Parathyroid adenoma (tissue), 2 donors: Measurements from ENCODE around the gene CEBPG.

ENCODE experiments used
- H2AFZ ChIP-seq: fragments of 300-600 bp; sonication (generic); one replicate; pipeline ENCODE4 v1.7.0; 2017; ENCODE audit warnings: antibody characterized with exemption, mild to moderate bottlenecking
- H3K27ac ChIP-seq: fragments of 300-600 bp; sonication (generic); one replicate; pipeline ENCODE4 v1.7.0; 2017
- H3K27me3 ChIP-seq: fragments of 300-600 bp; sonication (generic); one replicate; pipeline ENCODE4 v1.7.0; 2017; ENCODE audit warnings: low read length; ENCODE audit not compliant: control insufficient read depth, insufficient read depth
- H3K36me3 ChIP-seq: fragments of 300-600 bp; sonication (generic); one replicate; pipeline ENCODE4 v1.7.0; 2017; ENCODE audit warnings: low read length; ENCODE audit not compliant: control insufficient read depth, insufficient read depth
- H3K4me1 ChIP-seq: fragments of 300-600 bp; sonication (generic); one replicate; pipeline ENCODE4 v1.7.0; 2017; ENCODE audit warnings: control low read depth
- H3K4me2 ChIP-seq: fragments of 300-600 bp; sonication (generic); one replicate; pipeline ENCODE4 v1.7.0; 2017; ENCODE audit warnings: low read length
- H3K4me3 ChIP-seq: fragments of 300-600 bp; sonication (generic); one replicate; pipeline ENCODE4 v1.7.0; 2017; ENCODE audit warnings: low read depth, low read length
- H3K79me2 ChIP-seq: fragments of 300-600 bp; sonication (generic); one replicate; pipeline ENCODE4 v1.7.0; 2017; ENCODE audit warnings: control low read depth
- H3K9ac ChIP-seq: fragments of 300-600 bp; sonication (generic); one replicate; pipeline ENCODE4 v1.7.0; 2017; ENCODE audit warnings: mild to moderate bottlenecking
- H3K9me3 ChIP-seq: fragments of 300-600 bp; sonication (generic); one replicate; pipeline ENCODE4 v1.7.0; 2017; ENCODE audit warnings: low read length; ENCODE audit not compliant: control insufficient read depth
- TF ChIP-seq, protein P1 (sequence below): fragments of 300-600 bp; sonication (generic); IDR thresholded peaks from one replicate; pipeline ENCODE4 v1.7.0; 2017; ENCODE audit warnings: antibody characterized with exemption, mild to moderate bottlenecking
- donor health status: primary hyperparathyroidism.

The CEBPG gene

GRCh38 chr19:33407716-33408115 lies 34.2 kb downstream of the CEBPG start:
- H3K79me2 ChIP-seq = no peaks in the 10 kb centered on the region
- no peaks in the 10 kb centered on the region for H3K4me1 ChIP-seq
- H3K4me3 ChIP-seq = no peak overlapping the region
- TF ChIP-seq, protein P1, sequence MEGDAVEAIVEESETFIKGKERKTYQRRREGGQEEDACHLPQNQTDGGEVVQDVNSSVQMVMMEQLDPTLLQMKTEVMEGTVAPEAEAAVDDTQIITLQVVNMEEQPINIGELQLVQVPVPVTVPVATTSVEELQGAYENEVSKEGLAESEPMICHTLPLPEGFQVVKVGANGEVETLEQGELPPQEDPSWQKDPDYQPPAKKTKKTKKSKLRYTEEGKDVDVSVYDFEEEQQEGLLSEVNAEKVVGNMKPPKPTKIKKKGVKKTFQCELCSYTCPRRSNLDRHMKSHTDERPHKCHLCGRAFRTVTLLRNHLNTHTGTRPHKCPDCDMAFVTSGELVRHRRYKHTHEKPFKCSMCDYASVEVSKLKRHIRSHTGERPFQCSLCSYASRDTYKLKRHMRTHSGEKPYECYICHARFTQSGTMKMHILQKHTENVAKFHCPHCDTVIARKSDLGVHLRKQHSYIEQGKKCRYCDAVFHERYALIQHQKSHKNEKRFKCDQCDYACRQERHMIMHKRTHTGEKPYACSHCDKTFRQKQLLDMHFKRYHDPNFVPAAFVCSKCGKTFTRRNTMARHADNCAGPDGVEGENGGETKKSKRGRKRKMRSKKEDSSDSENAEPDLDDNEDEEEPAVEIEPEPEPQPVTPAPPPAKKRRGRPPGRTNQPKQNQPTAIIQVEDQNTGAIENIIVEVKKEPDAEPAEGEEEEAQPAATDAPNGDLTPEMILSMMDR = no peak
- H3K9ac ChIP-seq = no peak overlapping the region
- no peak overlapping the region for H2AFZ ChIP-seq
- no peak overlapping the region for H3K4me2 ChIP-seq
- H3K9me3 ChIP-seq = no peaks in the 10 kb centered on the region
- no peak overlapping the region for H3K27ac ChIP-seq
- no peaks in the 10 kb centered on the region for H3K36me3 ChIP-seq
- no peaks in the 10 kb centered on the region for H3K27me3 ChIP-seq

DNA sequence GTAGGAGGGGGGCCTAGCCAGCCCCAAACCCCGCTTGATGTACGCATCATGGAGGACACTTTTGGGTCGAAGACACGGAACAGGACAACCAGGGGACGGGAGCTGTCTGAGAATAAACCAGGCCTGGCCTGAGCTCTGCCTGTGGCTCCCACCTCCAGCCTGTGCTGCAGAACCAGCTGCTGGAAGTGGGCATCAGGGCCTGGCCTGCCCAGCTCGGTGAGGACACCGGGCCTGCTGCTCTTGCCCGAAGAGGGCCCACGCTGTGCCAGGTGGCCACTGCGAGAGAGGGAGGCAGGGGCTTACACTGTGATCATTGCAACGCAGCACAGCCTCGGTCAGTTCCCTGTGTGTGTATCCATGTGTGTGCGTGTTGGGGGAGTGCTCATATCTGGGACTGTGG lies 34.6 kb downstream of the CEBPG start:
- no peak overlapping the region for H2AFZ ChIP-seq
- H3K27me3 ChIP-seq = no peaks in the 10 kb centered on the region
- H3K36me3 ChIP-seq = no peaks in the 10 kb centered on the region
- no peak overlapping the region for H3K9ac ChIP-seq
- no peak overlapping the region for H3K27ac ChIP-seq
- H3K79me2 ChIP-seq = no peaks in the 10 kb centered on the region
- H3K9me3 ChIP-seq = no peaks in the 10 kb centered on the region
- H3K4me1 ChIP-seq = no peaks in the 10 kb centered on the region
- no peak overlapping the region for H3K4me2 ChIP-seq
- H3K4me3 ChIP-seq = no peak overlapping the region
- TF ChIP-seq, protein P1 = no peak

- H3K9me3 ChIP-seq = no peaks in the 10 kb centered on the region
- no peaks in the 10 kb centered on the region for H3K36me3 ChIP-seq
- TF ChIP-seq, protein P1 = no peak
- no peak overlapping the region for H2AFZ ChIP-seq
- no peaks in the 10 kb centered on the region for H3K79me2 ChIP-seq
- no peaks in the 10 kb centered on the region for H3K4me1 ChIP-seq
- H3K27ac ChIP-seq = no peak overlapping the region
- no peak overlapping the region for H3K9ac ChIP-seq
- H3K4me2 ChIP-seq = no peak overlapping the region
- no peak overlapping the region for H3K4me3 ChIP-seq
- no peaks in the 10 kb centered on the region for H3K27me3 ChIP-seq
These were observed 35.3 kb downstream of the CEBPG start for GRCh38 chr19:33408538-33409434.

GRCh38 chr19:33409906-33410685 lies 36.6 kb downstream of the CEBPG start:
- no peak overlapping the region for H3K9ac ChIP-seq
- no peak overlapping the region for H2AFZ ChIP-seq
- no peak overlapping the region for H3K4me2 ChIP-seq
- no peak overlapping the region for H3K4me3 ChIP-seq
- H3K79me2 ChIP-seq = no peaks in the 10 kb centered on the region
- no peaks in the 10 kb centered on the region for H3K27me3 ChIP-seq
- H3K9me3 ChIP-seq = no peaks in the 10 kb centered on the region
- H3K4me1 ChIP-seq = no peaks in the 10 kb centered on the region
- H3K36me3 ChIP-seq = no peaks in the 10 kb centered on the region
- TF ChIP-seq, protein P1 = no peak
- H3K27ac ChIP-seq = no peak overlapping the region
